Inflammatory macrophage treated with lipopolysaccharide for 1 hour (primary cell): Measurements from ENCODE around the gene ALLC.
"Not testable (repeated sequence)": the region's sequence is repeated elsewhere in the genome, so short reads cannot be mapped to it uniquely, and the experiment has no call there.

ENCODE experiments used
- DNase-seq, 2 donors: peaks; one replicate each; pipeline ENCODE4 v3.0.0-alpha.2; 2020 to 2022

ALLC gene

DNA sequence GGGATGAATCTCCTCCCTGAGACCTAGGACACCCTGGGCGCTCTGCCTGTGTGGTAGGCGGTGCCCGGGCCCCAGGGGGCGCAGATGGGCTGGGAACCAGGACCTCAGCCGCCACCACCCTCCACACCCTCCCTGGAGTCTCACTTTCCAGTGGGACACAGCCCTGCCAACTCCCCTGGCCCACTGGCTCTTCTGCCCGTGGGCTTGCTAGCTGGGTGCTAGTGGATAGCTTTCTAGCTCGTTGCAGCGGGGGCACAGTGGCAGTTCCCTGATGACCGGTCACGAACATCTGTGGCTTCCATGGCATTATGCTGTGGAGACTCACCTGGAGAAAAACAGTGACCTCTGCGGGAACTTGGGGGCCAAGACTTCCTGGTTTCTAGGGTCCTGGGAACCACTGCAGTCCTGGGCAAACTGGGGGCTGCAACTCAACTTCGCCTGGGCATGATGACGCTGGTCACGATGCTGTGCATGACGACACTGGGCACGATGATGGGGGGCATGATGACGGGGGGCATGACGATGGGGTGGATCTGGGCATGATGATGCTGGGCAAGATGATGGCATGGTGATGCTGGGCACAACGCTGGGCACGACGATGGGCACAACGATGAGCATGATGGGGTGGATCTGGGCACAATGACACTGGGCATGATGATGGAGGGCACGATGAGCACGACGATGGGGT, 31.0 kb upstream of the ALLC start:
- no peak for DNase-seq

DNA sequence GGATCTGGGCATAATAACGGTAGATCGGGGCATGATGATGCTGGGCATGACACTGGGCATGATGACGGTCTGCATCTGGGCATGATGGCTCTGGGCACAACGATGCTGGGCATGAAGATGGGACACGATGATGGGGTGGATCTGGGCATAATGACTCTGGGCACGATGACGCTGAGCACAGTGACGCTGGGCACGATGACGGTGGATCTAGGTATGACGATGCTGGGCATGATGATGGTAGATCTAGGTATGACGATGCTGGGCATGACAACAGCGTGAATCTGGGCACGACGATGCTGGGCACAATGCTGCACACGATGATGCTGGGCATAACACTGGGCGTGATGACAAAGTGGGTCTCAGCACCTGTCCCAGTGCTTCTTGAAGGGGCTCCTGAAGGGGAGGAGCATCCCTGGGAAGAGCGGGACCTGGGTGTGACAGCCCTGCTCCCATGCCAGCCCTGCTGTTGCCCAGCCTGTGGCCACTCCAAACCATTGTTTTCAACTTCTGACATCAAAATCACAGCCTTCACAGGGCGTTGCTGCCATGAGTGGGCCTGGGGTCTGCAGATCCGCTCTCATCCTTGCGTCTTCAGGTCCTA, 30.4 kb upstream of the ALLC start:
- DNase-seq = no peak

DNA sequence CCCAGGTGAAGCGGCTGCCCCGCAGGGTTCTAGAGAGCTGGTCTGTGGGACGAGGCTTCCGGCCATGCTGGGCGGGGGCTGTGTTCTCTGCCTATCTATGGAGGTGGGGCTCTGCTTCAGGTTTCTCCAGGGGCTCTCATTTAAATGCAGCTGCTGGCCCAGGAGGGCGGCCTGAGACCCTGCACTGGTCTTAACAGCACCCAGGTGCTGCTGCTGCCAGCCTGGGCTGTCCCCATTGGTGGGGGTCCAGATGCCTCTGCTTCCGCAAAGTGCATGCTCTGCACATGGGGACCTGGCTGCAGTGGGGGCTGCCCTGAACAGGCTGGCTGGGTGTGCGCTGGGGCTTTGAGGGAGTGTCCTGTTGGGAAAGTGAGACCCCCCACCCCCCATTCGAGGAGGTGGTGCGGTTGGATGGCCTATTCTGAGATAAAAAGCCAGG, 29.7 kb upstream of the ALLC start:
- no peak for DNase-seq

DNA sequence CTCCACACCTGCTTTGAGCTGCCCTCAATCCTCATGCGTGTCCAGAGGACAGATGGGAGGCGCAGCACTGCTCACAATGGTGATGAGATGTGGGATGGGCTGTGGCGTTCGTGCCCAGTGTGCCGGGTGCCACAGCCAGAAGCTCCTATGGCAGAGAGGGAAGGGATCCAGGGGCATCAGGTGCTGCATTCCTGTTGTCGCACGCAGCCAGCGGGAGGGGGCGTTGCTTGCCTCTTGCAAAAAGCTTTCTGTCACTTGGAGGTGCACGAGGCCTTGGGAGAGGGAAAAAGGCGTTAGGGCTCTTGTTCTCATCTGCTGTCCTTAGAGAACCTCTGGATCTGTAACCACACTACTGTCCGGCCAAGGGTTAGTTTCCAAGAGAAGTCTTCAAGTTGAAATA, 29.2 kb upstream of the ALLC start:
- no peak for DNase-seq

GRCh38 chr2:3630631-3631030, 27.4 kb upstream of the ALLC start:
- DNase-seq = no peak

DNA sequence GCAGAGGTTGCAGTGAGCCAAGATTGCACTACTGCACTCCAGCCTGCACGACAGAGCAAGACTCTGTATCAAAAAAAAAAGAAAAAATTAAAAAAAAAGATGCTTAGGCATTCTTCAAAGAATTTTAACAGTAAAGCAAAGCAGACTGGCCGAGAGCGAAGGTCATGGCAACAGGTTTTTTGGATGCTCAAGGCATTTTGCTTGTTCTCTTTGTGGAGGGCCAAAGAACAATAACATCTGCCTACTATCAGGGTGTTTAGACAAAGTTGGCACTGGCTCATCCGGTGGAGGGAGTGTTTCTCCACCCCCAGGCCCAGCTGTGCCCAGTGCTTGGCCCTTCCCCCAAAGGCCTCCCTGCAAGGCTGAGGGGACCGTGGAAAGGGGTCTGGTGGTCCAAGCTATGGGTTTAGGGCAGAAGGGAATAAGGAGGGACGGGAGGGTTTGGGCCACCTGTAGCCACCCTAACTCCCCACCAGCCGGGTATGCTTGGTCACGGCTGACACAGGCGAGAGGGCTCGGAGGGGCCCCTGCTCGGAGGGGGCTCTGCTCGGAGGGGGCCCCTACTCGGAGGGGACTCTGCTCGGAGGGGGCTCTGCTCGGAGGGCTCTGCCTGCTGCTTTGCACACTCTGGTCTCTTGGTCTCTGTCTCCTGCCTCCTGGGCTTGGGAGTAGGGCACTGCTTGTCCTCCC, 26.7 kb upstream of the ALLC start:
- DNase-seq = no peak

DNA sequence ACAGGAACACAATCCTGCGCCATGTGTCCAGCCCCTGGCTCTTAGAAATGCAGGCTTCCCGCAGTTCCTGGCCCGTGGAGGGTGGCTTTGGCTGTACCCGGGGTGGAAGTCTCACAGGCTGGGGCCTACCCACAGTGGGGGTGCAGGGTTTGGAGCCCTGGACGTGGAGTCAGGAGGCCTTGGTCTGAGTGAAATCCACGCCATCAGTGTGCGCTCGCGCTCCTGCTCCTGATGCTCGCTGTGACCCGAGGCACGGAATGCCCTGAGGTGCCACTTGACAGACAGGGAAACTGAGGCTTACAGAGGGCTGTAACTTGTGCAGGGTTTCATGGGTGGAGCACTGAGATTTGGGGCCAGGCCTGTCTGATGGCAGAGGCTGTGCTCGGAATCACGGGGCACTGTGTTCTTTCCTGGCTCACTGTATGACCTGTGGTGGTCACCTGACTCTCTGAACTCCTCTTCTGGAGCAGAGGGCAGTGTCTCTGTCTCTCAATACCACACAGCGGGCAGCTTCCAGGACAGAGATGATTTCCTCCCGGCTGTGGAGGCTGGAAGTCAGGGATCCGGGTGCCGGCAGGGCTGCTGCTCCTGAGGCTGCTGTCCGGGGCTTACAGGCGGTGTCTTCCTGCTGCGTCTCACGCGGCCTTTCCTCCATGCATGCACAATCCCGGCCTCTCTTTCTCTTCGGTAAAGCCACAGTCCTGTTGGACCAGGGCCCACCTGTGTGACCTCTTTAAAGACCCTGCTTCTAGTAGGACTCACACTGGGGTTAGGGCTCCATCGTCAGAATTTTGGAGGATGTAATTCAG, 25.9 kb upstream of the ALLC start:
- DNase-seq = no peak

DNA sequence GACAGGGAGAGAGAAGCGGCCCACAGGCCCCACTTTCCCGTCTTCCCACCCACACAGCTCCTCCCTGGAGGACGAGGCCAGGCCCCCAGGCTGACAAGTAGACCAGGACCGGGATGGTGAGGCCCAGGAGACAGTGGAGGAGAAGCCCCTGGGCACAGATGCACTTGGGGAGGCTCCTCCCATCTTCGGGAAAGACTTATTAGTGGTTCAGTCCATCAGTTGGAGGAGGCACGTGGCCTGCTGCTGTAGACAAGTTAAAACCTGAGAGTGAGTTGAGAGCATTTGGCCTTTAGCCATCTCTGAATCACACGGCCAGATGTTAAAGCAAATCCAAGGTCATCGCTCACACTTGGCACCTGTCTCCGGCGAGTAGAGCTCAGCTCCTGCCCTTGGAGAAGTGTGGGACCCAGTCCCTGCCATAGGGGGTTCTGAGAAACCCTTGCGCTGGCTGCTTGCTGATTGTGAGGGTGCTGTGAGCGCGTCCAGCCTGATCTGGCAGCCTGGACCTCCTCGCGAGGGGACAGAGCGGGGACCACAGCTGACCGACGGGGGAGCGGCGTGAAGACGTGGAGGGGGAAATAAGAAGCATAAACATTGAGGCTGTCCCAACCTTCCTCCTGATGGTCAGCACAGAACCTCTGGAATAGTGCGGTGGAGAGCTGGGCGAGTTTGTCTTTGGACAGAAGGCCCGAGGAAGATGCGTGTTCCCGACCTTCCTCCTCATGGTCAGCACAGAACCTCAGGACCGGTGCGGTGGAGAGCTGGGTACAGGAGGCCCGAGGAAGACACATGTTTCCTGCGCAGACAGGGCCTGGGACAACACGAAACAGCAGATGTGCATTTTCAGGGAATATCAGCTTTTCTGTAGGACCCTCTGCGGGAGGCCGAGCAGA, 24.7 kb upstream of the ALLC start:
- no peak for DNase-seq

DNA sequence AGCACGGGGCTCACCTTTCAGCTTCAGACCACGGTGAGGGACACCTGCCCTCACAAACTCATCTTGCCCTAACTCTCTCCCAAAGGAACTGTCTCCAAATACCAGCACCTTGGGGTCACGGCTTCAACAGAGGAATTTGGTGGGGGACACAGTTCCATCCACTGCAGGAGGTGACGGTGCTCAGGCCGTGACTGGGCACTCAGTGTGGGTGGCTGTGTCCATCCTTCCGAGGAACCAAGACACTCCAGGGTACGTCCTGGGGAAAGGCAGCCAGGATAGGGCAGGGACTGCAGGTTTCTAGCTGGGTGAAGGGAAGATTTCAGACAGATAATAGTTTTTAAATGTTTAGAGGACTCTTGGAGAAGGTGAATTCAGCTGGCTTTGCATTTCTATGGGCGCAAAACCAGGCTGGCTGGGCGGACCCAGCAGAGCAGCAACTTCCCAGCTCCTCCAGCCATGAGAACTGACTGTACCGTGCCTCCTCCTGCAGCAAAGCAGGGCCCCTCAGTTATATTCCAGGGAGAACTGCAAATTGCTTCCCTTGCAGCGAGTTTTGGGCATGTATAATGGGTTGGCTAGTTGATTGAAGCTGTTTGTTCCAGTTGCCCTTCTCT, 23.9 kb upstream of the ALLC start:
- DNase-seq = no peak

DNA sequence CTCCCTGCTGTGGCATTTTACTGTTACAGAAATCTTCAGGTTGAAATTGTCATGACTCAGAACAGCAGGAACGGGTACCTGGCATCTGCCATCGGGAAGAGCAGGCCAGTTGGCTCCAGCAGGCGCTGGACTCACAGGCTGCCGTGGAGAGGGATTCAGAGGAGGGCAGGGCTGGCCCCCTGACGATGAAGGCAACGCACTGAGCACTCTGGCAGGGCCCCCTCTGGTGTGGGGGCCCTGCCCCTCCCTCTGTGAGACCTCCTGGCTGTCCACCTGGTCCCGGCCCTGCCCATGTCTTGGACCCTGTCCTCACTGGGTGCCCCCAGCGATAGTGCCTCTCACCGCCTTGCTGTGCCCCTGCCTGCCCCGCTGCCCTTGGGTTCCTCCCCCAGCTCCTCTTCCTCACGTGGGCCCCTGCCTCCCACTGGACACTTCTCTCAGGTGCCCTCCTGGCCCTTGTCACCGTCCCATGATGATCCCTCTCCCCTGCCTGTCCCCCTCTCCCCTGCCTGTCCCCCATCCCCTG, 23.3 kb upstream of the ALLC start:
- no peak for DNase-seq

GRCh38 chr2:3635171-3635974, 22.6 kb upstream of the ALLC start:
- no peak for DNase-seq

- not testable (repeated sequence) for DNase-seq
Measured at GRCh38 chr2:3635975-3636327, 22.0 kb upstream of the ALLC start.

DNA sequence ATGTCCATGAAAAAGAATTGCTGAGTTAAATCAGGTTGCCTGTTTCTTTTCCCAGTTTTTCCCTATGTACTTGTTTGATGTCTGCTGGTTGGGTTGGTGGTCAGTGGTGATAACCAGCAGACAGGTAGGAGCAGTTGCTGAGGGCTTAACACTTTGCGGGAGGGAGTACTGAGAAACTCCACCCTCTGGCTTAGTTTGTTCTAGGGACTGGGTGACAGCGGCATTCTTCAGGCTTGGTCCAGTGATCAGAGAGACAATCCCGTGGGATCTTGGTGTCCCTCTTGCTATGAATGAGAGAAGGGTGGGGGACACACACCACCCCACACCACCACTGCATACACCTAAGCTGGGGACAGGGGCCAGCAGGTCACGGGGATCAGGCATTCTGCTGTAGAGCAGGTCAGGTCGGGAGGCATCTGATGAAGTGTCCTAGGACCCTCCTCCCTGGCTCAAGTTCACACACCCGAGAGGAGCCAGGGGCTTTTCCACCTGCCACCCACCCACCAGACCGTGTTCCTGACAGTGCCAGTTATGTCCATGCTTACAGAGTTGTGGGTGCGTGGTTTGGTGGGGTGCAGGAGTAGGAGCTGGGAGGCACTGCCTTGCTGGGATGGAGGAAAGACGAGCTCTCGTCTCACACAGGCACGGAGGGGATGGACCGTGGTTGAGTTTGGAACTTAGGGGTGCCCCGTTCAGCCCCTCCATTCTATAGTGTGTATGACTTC, 21.3 kb upstream of the ALLC start:
- no peak for DNase-seq

- no peak for DNase-seq
Measured at GRCh38 chr2:3637311-3637675, 20.7 kb upstream of the ALLC start.

- no peak for DNase-seq
Measured at GRCh38 chr2:3637692-3638455, 20.1 kb upstream of the ALLC start.

DNA sequence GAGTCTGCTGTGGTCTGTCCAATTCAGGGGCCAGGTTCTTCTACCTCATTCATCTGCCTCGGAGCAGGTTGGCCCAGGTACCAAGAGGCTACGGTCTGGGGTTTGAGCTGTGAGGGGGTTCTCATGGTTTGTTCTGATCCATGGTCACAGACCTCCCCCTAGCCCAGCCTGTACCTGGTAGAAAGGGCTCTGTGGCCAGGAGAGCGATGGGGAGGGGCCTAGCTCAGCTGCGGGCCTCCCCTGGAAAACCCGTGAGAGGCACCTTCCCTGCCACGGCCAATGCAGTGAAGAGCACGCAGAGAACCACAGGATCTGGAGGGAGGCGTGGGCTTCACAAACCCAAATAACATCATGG, 19.6 kb upstream of the ALLC start:
- DNase-seq = no peak

GRCh38 chr2:3639015-3639630, 18.9 kb upstream of the ALLC start:
- DNase-seq = no peak

- DNase-seq = no peak
Measured at GRCh38 chr2:3639653-3640052, 18.3 kb upstream of the ALLC start.

DNA sequence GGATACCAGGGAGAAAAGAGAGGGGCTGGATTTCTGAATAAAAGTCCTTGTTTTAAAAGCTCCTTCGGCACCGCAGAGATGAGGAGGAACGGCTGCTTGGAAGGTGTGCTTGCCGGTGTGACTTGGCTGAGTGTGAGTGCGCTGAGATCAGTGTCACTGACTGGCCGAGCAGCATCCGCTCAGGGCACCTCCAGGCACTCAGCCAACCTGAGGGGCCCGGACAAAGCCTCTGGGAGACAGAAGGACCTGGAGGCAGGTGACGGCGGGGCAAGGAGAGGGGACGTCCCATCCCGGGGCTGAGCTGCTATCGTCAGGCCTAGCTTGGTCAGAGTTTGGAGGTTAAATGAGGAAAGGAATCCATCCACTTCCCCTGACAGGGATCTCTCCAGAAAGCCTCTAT, 16.8 kb upstream of the ALLC start:
- DNase-seq = no peak
